ENCODE measurements around the gene RPS2. TPM values are rescaled to one million over a fixed set of nuclear protein-coding genes. Genes with fewer than 3 reads are reported as not detected.
"Not testable (repeated sequence)": the region's sequence is repeated elsewhere in the genome, so short reads cannot be mapped to it uniquely, and the experiment has no call there.

RPS2 gene
- total and polyA plus RNA-seq, 2 donors (not counting 1 experiment from before 2014, with no cell fraction given): 3,261 to 6,138 TPM

GRCh38 chr16:1963806-1964505 is 670 bp downstream of the RPS2 start:
- peaks cover 34% of the 10 kb centered on the region for H3K79me2 ChIP-seq (ENCODE audit: control insufficient read depth, insufficient read depth, low read length)
- peak overlapping the region; percentile 90 for H3K4me2 ChIP-seq (replicated peaks; ENCODE audit: low read depth, low read length, poor library complexity, severe bottlenecking)
- H3K4me3 ChIP-seq (ENCODE audit: control extremely low read depth in 1 of 5, extremely low read depth in 1 of 5, insufficient read depth in 1 of 5, low read depth in 2 of 5, low read length in 4 of 5): peak overlapping the region; percentile 60 to 94 (median 76)
- ChIA-PET CTCF (interaction anchor here (0.6 to 2.0 kb wide), 7 partner anchors 20 to 189 kb away, joined by 3 to 6 read pairs (median 3); partner anchors contain the start of genes GFER, MSRB1 and SYNGR3), POLR2A (interaction anchor here (0.5 to 2.9 kb wide), 14 partner anchors 9 to 919 kb away, joined by 3 to 36 read pairs (median 4); partner anchors contain the start of genes FLYWCH2, GFER, MSRB1 and NUBP2)
- peaks cover 23% of the 10 kb centered on the region for H4K20me1 ChIP-seq (ENCODE audit: control insufficient read depth, insufficient read depth, low read length, poor library complexity, severe bottlenecking)
- no peaks in the 10 kb centered on the region for H3K27me3 ChIP-seq (replicated peaks in 1 of 4; ENCODE audit: control extremely low read depth in 1 of 4, control insufficient read depth in 3 of 4, insufficient read depth in 4 of 4, low read length in 3 of 4)
- peak; percentile 21 for TF ChIP-seq CTCF (IDR thresholded peaks at IDR 0.05)
- no peak for TF ChIP-seq EZH2 (IDR thresholded peaks at IDR 0.05; ENCODE audit: borderline replicate concordance, insufficient read depth, low read depth, low read length, poor library complexity, severe bottlenecking)
- peak overlapping the region; percentile 94 for H3K4me3 Mint-ChIP-seq
- peak overlapping the region; percentile 98 for H3K9ac ChIP-seq (ENCODE audit: low read length)
- no peaks in the 10 kb centered on the region for H3K9me3 ChIP-seq (ENCODE audit: control extremely low read depth in 1 of 3, control insufficient read depth in 2 of 3, insufficient read depth in 1 of 3, low read length in 2 of 3)
- DNase-seq (no peak), ATAC-seq (ENCODE audit: low read depth) (peak; percentile 15)
- peak overlapping the region; percentile 97 for H3K27ac Mint-ChIP-seq
- no peaks in the 10 kb centered on the region for H3K27me3 Mint-ChIP-seq
- peaks cover 0 to 29% of the 10 kb centered on the region in 2 experiments for H3K36me3 ChIP-seq (replicated peaks in 1 of 2; ENCODE audit: control extremely low read depth in 1 of 2, control insufficient read depth in 1 of 2, extremely low read depth in 1 of 2, insufficient read depth in 2 of 2, low read length in 1 of 2)
- H3K9me3 Mint-ChIP-seq (ENCODE audit: insufficient read depth): no peaks in the 10 kb centered on the region
- H3K4me1 Mint-ChIP-seq: peaks cover 45% of the 10 kb centered on the region
- intact Hi-C loops (cut with micrococcal nuclease): loop anchor here (1.0 to 2.0 kb wide), 5 partner anchors 8 to 191 kb away; partner anchors contain the start of genes TBL3, TRAF7 and ZNF598
- WGBS (ENCODE audit: insufficient coverage): 7% methylated on average over 44 of the region's 44 CpGs
- H3K27ac ChIP-seq (ENCODE audit: low read length in 2 of 2): peak overlapping the region; percentile 83 to 100
- H3K4me1 ChIP-seq (ENCODE audit: control insufficient read depth in 2 of 2, insufficient read depth in 2 of 2, low read length in 2 of 2): peaks cover 28 to 54% of the 10 kb centered on the region in 2 donors
- no peak overlapping the region for H2AFZ ChIP-seq (ENCODE audit: insufficient read depth, low read depth, low read length, poor library complexity, severe bottlenecking)

- Histone ChIP-seq H3K79me2 (ENCODE audit: control insufficient read depth, insufficient read depth, low read length) (peaks cover 36% of the 10 kb centered on the region), H3K36me3 (replicated peaks in 1 of 2; ENCODE audit: control extremely low read depth in 1 of 2, control insufficient read depth in 1 of 2, extremely low read depth in 1 of 2, insufficient read depth in 2 of 2, low read length in 1 of 2) (peaks cover 0 to 29% of the 10 kb centered on the region in 2 experiments), H3K4me1 (ENCODE audit: control insufficient read depth in 2 of 2, insufficient read depth in 2 of 2, low read length in 2 of 2) (peaks cover 31 to 58% of the 10 kb centered on the region in 2 donors), H4K20me1 (ENCODE audit: control insufficient read depth, insufficient read depth, low read length, poor library complexity, severe bottlenecking) (peaks cover 23% of the 10 kb centered on the region), H3K27ac (ENCODE audit: low read length in 2 of 2) (peak overlapping the region in 1 of 2 donors; percentile 18), H3K4me2 (replicated peaks; ENCODE audit: low read depth, low read length, poor library complexity, severe bottlenecking) (peak overlapping the region; percentile 90)
- DNase-seq; ATAC-seq (ENCODE audit: low read depth); H3K27me3 Mint-ChIP-seq; H3K4me3 ChIP-seq (ENCODE audit: control extremely low read depth in 1 of 5, extremely low read depth in 1 of 5, insufficient read depth in 1 of 5, low read depth in 2 of 5, low read length in 4 of 5); H3K9me3 Mint-ChIP-seq (ENCODE audit: insufficient read depth); H3K27me3 ChIP-seq (replicated peaks in 1 of 4; ENCODE audit: control extremely low read depth in 1 of 4, control insufficient read depth in 3 of 4, insufficient read depth in 4 of 4, low read length in 3 of 4); H2AFZ ChIP-seq (ENCODE audit: insufficient read depth, low read depth, low read length, poor library complexity, severe bottlenecking); H3K9me3 ChIP-seq (ENCODE audit: control extremely low read depth in 1 of 3, control insufficient read depth in 2 of 3, insufficient read depth in 1 of 3, low read length in 2 of 3); intact Hi-C loops (cut with micrococcal nuclease); H3K9ac ChIP-seq (ENCODE audit: low read length); POLR2A ChIA-PET: not testable (repeated sequence)
- peak overlapping the region; percentile 94 for H3K4me3 Mint-ChIP-seq
- CTCF ChIA-PET: interaction anchor here (1.4 kb wide), 1 partner anchor 178 kb away, joined by 3 read pairs; no protein-coding TSS in a partner anchor
- H3K27ac Mint-ChIP-seq: peak overlapping the region; percentile 79
- H3K4me1 Mint-ChIP-seq: peaks cover 46% of the 10 kb centered on the region
- WGBS (ENCODE audit: insufficient coverage): 81% methylated on average over 25 of the region's 37 CpGs
Measured at GRCh38 chr16:1962161-1963153, 2.2 kb downstream of the RPS2 start.
